HG03045 (cell line): ENCODE data around the gene ZC3H4.
"Not testable (repeated sequence)": the region's sequence is repeated elsewhere in the genome, so short reads cannot be mapped to it uniquely, and the experiment has no call there.

Experiments
- ATAC-seq: cut with Tn5 transposase; IDR thresholded peaks from one replicate; pipeline ENCODE4 v1.9.1; 2021; ENCODE audit warnings: mild to moderate bottlenecking, moderate library complexity; ENCODE audit not compliant: unreplicated experiment

The ZC3H4 gene

DNA sequence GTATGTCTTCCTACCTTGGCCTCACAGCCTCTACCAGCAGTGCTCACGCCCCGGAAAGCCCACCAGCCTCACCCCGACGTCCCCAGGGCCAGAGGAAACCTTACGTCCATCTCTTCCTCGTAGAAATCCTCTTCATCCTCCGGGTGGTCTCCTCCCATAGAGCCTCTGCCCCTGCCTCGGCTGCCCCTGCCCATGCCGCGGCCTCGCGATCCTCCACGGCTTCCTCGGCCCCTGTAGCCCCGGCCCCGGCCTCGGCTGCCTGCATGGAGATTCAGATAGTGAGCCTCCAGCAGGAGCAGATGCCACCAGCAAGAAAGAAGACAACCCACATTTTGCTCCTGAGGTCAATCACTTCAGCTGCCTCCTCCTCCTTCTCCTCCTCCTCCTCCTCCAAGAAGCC is 27.3 kb downstream of the ZC3H4 start:
- ATAC-seq = no peak

DNA sequence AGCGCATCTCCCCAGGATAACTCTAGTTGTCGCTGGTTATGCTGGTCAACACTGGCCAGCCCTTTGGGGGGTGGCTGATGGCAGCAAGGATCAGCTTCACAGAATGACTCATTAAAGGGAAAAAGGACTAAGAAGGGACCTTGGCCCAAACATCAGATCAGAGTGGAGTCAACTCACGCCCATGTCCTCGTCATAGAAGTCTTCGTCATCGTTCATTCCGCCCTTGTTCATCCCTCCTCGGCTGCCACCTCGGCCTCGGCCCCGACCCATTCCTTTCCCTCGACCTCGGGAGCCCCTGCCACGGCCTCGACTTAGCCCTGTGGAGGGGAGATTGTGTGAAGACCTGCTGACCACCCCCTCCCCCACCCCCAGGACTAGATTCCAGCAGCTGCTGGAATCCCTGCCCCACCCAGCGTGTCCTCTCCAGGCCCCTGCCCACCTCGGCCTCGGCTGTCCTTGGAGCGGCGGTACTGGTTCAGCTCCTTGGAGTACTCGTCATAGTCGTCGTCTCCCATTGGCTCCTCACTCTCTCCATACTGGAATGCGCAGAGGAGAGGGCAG is 28.6 kb downstream of the ZC3H4 start:
- ATAC-seq = no peak

DNA sequence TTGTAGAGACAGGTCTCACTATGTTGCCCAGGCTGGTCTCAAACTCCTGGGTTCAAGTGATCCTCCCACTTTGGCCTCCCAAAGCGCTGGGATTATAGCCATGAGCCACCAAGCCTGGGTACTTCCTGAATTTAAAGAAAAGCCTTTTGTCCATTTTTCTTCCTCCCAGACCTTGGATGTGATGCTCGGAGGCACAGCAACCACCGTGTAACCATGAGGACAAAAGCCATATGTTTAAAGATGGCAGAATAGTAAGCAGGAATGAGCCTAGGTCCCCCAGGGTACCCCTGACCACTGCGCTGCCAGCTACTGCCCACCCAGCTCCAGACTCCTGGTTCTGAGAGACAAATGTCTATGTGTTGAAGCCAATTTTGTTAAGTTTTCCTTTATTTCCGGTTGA is 31.1 kb downstream of the ZC3H4 start:
- no peak for ATAC-seq

DNA sequence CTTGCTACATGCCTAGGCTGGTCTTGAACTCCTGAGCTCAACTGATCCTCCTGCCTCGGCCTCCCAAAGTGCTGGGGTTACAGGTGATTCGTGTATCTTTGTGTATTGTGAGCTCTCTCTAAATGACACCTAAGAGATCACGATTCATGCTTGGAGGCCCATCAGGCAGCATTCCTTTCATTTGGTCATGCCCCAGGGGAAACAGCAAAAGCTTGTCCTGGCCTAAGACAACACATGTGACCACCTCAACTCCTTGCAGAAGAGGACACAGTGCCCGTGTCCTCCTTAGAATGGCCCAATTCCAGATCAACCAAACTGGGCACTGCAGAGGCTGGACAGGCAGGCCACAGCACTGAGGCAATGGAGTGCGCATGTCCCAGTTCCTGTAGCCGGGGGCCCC is 32.5 kb downstream of the ZC3H4 start:
- no peak for ATAC-seq

DNA sequence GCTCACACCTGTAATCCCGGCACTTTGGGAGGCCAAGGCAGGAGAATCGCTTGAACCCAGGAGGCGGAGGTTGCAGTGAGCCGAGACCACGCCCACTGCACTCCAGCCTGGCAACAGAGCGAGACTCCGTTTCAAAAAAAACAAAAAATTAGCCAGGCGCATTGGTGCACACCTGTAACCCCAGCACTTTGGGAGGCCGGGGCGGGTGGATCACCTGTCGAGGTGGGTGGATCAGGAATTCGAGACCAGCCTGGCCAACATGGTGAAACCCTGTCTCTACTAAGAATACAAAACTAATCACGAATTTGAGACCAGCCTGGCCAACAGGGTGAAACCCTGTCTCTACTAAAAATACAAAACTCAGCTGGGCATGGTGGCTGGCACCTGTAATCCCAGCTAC is 35.2 kb downstream of the ZC3H4 start:
- not testable (repeated sequence) for ATAC-seq

DNA sequence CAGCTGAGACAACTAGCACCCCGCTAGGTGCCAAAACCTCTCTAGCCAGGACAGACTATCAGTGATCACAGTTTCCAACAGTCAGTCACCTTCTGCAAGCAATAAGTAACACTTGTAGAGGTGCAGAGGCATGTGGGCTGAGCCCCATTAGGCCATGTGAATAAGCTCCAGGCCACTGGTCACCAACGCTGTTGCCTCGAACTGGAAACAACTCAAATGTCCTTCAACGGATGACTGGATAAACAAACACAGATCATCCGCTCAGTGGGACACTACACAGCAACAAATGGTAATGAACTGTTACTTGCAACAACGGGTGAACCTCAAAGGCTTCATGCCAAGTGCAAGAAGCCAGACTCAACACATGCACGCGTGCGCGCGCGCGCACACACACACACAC is 37.6 kb downstream of the ZC3H4 start:
- ATAC-seq = no peak

DNA sequence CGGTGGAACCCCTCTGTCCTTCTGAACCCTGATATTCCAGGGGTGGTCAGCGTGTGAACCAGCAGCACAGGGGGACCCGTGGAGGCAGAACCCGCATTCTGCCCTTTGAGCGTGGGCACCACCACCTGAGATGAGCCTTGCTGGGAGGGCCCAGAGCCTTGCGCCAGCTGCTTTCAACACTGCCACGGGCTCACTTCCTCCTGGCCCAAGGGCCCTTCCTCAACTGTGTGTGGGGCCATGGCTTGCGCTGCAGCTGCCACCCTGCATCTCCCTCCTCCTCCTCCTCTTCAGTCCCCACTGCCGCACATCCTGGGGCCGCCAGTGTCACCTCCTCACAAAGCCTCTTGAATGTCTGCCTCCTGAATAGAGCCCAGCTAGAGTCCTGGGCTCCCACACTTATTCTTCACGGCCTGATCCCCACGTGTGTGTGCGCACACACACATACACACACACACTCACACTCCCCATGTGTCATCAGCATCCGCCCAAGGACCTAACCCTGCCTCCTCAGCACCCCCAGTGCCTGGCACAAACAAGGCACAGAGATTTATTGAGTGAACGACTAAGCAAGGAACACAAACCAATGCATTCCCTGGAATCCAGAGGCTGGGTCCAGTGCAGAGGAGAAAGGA is 38.3 kb downstream of the ZC3H4 start:
- no peak for ATAC-seq

DNA sequence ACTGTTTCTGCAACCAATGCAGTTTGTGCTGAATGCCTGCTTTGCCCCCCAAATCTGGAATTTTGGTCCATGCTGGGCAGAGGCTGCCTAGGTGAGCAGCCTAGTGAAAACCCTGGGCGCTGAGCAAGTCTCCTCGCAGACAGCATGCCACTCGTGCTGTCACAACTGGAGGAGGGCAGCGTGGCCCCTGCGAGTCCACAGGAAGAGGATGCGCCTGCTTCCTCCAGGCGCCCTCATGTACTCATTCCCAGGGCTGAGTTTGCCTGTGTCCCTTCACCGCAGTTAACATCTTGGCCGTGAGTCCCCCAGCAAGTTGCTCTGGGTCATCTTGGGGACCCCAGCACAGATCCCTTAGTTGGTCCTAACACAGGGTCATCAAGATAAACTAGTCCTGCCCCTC is 39.0 kb downstream of the ZC3H4 start:
- no peak for ATAC-seq

DNA sequence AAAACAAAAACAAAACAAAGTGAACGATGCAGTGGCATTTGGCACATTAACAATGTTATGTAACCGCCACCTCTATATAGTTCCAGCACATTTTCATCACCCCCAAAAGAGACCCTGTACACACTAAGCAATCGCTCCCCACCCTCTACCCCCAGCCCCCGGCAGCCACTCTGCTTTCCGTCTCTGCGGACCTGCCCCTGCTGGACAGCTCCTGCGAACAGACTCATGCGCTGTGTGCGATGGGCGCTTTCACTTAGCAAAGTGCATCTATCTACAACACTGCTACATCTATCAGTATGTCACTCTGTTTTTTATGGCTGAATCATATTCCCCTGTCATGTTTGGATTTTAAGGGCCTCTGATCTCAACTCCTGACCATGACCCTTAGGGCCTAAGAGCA is 40.0 kb downstream of the ZC3H4 start:
- no peak for ATAC-seq

DNA sequence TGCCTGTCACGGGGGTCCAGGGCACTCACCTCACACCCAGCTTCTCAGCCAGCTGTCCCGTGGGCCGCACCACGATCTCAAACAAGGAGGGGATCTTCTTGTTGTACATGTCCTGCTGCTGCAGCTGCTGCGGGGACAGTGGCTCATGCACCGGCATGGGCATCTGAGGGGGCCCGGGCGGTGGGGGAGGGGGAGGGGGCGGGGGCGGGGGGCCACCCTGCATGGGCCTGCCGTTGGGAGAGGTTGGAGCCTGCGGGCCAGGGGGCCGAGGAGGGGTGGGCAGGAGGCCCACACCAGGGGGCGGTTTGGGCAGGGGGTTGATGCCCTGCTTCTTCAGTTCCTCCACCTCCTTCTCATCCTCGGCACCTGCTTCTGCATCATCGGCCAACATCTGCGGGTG is 41.3 kb downstream of the ZC3H4 start:
- no peak for ATAC-seq

DNA sequence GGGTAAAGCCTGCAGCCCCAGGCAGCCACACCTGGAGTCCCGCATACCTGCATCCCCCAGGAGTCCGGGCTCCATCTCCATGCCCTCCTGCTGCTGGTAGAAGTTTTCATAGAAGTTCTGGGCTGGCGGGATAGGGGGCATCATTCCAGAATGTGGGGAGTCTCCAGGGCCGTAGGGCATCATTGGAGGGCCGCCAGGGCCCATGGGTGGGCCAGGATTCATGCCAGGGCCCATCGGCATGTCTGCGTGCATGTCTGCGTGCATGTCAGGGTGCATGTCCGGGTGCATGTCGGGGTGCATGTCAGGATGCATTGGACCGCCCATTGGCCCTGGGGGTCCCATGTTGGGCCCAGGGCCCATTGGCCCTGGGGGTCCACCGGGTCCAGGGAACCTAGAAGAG is 41.8 kb downstream of the ZC3H4 start:
- no peak for ATAC-seq

DNA sequence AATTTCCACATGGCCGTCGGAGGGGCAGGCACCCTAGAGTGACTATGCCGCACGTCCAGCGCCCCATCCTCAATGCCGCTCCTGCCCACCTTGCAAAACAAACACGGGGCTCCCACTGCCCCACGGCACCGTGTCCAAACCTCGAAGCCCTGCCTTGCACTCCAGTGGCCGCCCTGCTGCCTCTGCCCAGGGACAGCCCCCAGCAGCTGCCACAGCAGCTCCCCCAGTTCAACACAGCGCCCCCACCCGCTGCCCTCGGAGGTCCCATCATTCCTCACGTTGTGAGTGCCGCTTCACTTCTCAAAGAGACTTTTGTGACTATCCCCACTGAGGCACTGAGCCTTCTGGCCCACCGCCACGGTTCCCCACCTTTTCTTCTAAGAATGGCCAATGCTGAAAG is 42.8 kb downstream of the ZC3H4 start:
- ATAC-seq = no peak

DNA sequence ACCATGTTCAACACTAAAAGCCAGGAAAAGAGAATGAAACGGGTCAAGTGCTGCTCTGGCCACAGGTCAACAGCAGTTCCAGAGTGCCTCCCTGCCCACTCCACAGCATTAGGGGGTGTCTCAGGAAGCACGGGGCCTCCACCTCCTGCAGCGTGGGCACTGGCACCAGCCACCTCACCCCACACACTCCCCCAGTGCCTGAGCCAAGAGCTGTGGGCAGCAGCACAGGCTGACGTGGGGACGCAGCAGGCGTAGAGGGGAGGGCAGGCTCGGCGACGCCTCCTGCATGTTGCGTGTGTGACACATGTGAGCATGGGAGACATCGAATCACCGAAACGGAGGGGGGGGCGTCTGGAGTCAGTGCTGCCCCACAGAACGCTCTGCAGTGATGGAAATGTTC is 43.8 kb downstream of the ZC3H4 start:
- no peak for ATAC-seq

DNA sequence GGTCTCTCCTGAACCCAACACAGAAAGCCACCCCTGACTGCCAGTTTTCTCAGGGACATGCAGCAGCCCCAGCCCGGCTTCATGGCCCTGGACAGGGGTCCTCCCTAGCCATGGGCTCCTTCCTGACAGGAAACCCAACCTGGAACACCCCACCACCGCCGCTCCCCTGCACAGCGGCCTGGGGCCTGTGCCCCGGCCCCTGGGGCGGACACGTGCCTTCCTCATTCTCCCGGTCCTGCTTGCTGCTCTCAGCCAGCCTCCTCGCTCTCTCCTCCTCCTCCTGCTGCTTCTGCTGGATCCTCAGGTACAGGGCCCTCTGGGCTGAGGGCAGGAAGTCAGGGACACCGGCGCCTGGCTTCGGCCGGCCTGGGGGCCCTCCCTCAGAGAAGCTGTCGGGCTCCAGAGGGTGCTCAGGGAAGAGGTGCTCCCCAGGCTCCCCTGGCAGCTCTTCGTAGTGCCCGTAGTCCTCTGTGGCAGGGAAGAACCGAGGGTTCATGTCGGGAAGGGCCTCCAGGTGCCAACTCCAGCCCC is 44.6 kb downstream of the ZC3H4 start:
- no peak for ATAC-seq

DNA sequence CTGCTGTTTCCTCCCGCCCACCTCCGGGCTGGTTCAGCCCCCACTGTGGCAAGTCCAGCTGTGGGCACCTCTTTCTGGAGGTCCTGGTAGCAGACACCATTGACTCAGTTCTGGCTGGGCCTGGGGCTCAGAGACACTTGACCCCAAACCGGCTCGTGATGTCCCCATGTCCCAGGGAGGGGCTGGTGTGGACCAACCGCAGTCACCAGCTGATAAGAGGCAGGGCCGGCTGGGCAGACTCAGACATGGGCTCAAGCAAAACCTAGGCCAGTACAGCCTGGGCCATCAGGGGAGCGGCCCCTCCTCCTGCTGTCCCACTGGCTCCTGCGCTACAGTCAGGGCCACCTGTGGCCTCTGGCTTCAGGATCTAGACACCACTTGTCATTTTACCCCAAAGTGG is 45.3 kb downstream of the ZC3H4 start:
- no peak for ATAC-seq

DNA sequence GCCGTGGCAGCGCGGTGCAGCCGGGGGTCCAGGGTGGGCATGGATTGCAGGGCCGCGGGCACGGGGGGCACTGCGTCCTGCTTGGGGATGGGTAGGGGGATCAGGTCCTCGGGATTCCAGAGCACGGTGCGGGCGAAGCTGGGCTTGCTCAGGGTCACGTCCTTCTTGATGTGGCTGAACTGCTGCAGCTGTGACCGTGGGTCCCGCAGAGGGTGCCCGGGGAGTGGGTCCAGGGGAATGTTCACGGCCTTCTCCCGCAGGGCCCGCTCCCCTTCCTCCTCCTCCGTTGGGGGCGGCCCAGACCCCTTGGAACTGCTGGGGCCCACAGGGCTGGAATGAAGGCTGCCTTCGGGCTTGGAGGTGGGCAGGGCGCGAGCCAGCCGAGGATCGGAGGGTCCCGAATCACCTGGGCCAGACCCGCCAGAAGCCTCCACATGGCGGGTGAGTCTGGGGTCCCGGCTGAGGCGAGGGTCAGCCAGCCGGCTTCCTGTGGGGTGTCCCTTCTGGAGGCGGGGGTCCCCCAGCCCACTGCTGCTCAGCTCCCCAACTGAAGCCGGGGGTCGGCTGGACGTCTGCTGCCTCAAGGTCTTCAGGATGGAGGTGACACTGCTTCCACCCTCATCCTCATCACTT is 46.2 kb downstream of the ZC3H4 start:
- no peak for ATAC-seq

DNA sequence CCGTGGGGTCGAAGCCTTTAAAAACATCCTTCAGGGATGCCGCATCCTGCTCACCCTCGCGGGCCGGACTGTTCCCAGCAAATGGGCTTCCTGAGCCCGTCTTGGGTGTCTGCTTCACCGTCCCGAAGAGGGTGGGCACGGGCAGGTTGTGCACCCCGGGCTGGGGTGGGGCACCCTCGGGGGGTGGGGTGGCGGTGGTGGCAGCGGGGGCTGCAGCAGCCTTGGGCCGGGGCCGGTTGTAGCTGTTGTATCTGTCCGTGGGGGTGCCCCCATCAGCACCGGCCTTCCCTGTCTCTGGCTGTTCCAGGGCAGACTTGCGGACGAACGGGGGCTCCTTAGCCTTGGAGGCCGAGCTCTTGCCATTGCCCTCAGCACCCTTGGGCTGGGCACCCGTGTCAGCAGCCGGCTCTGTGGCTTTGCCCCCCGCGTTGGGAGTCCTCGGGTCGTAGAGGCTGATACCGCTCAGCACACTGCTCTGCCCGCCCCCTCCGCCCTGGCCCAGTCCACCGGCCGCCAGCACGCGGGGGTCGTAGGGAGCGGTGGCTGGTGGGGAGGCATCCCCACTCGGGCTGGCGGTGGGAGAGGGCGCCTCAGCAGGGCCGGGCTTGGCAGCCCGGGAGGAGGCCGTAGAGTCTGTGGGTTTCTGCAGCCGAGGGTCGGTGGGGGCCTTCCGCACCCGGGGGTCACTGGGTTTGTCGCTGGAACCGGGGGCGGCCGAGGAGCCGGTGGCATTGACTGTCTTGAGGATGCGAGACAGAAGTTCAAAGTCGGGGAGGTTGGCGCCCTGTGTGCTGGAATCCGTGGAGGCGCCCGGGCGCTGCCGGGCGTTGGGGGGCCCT is 47.0 kb downstream of the ZC3H4 start:
- no peak for ATAC-seq

DNA sequence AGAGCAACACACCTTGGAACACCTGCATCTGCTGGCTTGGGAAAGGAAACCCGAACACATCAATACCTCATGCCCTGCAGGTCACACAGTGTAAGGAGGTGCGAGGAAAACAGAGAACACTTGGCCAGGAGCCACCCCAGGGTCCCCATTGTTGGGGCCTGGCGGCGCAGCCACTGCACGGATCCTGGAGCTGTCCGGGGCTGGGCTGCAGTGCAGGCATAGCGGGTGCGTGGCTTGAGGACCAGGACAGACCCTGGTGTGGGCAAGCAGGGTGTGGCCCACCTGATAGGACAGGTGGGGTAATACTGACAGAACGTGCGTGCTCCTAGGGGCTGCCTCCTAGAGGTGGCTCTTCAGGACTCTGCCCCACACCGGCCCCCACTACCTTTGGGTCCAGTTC is 48.3 kb downstream of the ZC3H4 start:
- ATAC-seq = no peak

DNA sequence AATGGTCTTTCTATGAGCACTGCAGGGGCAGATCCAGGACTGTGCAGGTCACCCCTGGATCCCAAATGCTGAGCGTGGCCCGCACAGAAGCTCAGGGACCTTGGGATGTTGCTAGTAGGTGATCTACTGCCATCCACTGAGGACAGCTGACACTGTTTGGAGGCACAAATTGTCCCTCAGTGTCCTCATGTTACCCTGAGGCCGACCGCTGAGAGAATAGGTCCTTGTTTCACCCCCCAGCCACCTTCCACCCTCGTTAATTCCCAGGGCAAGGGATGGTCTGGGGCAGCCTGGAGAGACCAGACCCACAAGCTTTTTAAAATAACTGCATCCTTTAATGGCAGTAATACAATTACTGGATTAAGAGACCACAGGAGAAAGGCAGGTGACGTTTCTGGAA is 49.7 kb downstream of the ZC3H4 start:
- ATAC-seq = no peak

DNA sequence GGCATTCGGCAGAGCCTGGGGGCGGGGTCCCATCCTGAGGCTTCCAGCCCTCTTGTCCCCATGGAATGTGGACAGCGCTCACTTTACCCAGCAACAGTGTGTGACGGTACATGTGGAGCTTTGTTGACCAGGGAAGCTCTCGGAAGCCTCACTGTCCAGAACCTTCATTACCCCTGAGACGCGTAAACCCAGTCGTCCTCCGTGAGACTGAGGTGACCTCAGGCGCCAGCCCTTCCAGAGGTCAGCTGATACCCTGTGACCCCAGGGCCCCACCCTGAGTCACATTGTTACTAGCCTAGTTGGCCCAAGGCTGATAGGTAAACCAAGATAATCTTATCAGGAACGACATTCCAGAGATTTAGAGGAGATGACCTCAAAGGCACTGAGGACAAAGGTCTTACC is 55.0 kb downstream of the ZC3H4 start:
- ATAC-seq = no peak

DNA sequence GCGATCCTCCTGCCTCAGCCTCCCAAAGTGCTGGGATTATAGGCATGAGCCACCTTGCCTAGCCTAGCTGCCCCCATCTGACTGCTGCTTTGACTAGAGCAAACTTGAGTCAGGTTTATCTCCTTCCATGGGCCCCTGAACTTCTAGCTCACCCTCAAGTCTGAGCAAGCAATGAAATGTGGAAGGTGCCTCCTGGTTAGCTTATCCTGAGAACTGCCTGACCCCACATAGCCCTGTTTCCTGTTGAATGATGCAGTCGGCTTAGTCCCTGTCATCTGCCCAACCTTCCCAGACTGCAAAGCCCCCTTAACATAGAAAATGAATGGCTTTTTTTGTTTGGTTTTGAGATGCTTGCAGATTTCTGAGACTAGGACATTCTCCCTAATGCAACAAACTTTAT is 56.2 kb downstream of the ZC3H4 start:
- ATAC-seq = no peak

DNA sequence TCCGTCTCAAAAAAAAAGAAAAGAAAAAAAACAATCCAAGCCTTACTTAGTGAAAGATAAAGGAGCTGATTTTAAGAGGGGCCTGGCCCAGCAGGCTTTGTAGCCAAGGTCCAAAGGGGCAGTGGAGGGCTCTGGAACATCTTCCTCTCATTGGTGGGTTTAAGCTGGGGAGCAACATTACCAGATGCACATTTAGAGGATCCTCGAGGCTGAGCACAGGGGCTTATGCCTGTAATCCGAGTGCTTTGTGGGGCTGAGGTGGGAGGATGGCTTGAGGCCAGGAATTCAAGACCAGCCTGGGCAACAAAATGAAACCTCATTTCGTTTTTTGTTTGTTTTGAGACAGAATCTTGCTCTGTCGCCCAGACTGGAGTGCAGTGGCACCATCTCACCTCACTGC is 57.2 kb downstream of the ZC3H4 start:
- ATAC-seq = no peak
